Activated naive CD4-positive, alpha-beta T cell treated with anti-CD3 and anti-CD28 coated beads, Interleukin-2, amount 50 U/mL, for 72 hours (primary cell): ENCODE results near the gene MOV10L1. TPM values are rescaled to one million over a fixed set of nuclear protein-coding genes. Genes with fewer than 3 reads are reported as not detected.

Experiments
- ATAC-seq, 2 donors: fragments of 150-1000 bp; cut with Tn5 transposase; 2 replicates each; pipeline ENCODE4 v1.10.0; 2021; ENCODE audit warnings: mild to moderate bottlenecking in 2 of 2, moderate library complexity in 2 of 2
- DNase-seq, 2 donors: peaks; one replicate each; pipeline ENCODE4 v3.0.0; 2021 to 2022; ENCODE audit warnings: low spot score in 2 of 2
- H3K27ac Mint-ChIP-seq, 2 donors: one replicate each; pipeline ENCODE4 v1.8.0; 2022; ENCODE audit warnings: mild to moderate bottlenecking in 2 of 2, mixed read lengths in 2 of 2
- H3K36me3 Mint-ChIP-seq, 2 donors: one replicate each; pipeline ENCODE4 v1.8.0; 2022; ENCODE audit warnings: mixed read lengths in 2 of 2
- H3K9me3 Mint-ChIP-seq, 2 donors: one replicate each; pipeline ENCODE4 v1.8.0; 2022; ENCODE audit warnings: mixed read lengths in 2 of 2
- total RNA-seq, 2 donors: library from RNA; stranded (reverse); gene quantifications; one replicate each; pipeline ENCODE4 v1.2.3, GENCODE V29; 2022

The MOV10L1 gene
- total RNA-seq, 2 donors from 2014 or later: not detected

DNA sequence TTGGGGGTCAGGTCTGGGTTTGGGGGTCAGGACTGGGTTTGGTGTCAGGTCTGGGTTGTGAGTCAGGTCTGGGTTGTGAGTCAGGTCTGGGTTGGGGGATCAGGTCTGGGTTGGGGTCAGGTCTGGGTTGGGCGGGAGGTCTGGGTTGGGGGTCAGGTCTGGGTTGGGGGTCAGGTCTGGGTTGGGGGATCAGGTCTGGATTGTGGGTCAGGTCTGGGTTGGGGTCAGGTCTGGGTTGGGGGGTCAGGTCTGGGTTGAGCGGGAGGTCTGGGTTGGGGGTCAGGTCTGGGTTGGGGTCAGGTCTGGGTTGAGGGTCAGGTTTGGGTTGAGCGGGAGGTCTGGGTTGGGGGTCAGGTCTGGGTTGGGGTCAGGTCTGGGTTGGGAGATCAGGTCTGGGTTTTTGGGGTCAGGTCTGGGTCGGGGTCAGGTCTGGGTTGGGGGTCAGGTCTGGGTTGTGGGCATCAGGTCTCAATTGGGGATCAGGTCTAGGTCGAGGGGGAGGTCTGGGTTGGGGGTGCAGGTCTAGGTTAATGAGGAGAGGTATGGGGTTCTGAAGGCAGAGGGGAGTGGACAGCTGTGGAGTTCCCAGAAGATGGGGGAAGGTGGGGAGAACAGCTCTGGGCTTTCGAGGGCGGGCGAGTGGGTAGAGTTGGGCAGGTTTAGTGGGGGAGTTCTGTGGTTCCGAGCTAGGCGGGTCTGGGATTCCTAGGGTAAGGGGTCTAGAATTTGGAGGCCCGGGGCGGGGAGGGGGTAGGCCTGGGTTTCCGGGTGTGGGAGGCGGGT lies 32.3 kb upstream of the MOV10L1 start:
- no peak overlapping the region for H3K27ac Mint-ChIP-seq
- peaks cover 3 to 5% of the 10 kb centered on the region in 2 donors for H3K9me3 Mint-ChIP-seq
- no peak for DNase-seq
- no peak for ATAC-seq
- peaks cover 0 to 9% of the 10 kb centered on the region in 2 donors for H3K36me3 Mint-ChIP-seq

DNA sequence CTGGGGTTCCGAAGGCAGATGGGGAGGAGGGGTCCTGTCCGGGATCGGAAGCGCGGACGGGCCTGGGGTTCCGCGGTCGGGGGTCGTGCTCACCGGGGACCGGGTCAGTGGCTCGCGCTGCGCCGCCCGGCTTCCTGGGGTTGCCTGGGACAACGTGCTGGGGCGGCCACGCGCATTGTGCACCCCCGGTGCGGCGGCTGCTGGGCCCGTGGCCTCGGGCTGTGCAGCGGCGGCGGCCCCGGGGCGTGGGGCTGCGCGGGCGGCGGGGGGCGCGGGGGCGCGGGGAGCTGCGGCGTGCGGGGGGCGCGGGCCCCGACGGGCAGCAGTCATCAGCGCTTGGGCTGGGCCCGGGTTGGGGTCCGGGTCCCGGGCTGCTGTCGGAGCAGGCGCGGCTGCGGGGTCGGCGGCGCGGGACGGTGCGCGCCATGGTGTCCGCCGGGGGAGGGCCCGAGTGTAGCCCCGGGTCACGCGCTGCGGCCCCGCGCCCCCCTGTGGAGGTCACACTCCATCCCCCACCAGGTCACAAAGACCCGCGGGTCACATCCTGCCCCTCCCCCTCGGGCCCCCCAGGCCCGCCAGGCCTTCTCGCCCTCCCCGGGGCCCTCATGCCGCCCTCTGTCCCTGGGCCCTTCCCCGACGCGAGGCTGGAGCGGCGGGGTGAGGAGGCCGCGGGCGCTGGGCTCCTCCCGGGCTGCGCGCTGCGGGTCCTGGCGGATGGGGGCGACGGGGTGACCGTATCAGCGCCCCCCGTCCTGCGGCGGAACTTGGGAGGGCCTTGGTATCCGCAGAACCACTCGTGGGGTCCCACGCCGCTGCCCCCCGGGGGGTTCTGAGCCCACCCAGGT lies 31.5 kb upstream of the MOV10L1 start, which contains the start of gene TTLL8:
TTLL8 (minus strand) TSS at position 238 of the 845 bp plus-strand sequence.
- DNase-seq (no peak), ATAC-seq (no peak)
- H3K9me3 Mint-ChIP-seq: peaks cover 3 to 5% of the 10 kb centered on the region in 2 donors
- peaks cover 0 to 9% of the 10 kb centered on the region in 2 donors for H3K36me3 Mint-ChIP-seq
- no peak within 1 kb of the TSS for H3K27ac Mint-ChIP-seq

GRCh38 chr22:50058906-50059880 lies 30.6 kb upstream of the MOV10L1 start:
- no peak overlapping the region for H3K27ac Mint-ChIP-seq
- no peaks in the 10 kb centered on the region for H3K9me3 Mint-ChIP-seq
- no peak for DNase-seq
- no peaks in the 10 kb centered on the region for H3K36me3 Mint-ChIP-seq
- ATAC-seq: no peak

DNA sequence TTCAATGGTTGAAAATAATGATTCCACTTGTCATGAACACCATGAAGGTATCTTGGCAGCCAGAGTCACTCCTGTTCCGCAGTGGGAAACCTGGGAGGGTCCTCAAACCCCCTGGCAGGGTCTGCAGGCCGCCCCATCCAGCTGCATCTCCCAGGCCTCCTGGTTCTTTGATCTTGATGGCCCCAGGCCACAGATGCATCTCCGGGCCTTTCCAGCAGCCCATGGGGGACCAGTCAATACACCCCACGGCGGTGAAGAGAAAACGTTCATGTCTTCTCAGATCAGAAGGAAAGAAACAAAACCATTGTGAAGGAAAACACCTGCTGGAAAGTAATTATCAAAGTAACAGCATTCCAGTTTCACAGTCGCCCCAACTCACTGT lies 29.9 kb upstream of the MOV10L1 start:
- Mint-ChIP-seq H3K27ac (no peak overlapping the region), H3K36me3 (no peaks in the 10 kb centered on the region), H3K9me3 (no peaks in the 10 kb centered on the region)
- ATAC-seq (no peak), DNase-seq (no peak)

DNA sequence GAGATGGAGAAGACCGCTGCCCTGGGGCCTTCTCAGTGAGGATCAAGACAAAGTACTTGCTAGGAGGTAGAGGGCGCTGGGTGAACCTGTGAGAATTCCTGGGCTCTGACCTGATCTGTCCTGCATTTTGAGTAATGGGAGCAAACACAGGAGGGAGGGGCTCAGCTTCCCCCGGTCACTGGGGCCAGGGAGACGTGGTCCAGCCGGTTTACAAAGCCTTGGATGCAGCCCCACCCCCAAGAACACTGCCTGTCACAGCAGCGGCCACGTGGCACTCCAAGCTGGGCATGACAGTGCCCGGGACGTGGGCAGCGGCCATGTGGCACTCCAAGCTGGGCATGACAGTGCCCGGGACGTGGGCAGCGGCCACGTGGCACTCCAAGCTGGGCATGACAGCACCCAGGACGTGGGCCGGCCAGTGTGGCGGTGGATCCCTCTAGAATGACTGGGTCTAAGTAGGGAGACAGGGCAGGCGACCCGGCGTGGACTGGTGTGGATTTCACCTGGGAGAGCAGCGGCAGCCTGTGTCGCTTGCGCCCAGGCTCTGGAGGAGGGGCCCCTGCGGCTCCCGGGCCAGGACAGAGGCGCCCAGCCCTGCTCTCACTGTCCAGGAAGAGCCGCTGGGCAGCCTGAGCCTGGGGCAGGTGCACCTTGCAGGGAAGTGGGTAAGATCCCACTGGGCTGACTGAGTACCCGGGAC lies 29.2 kb upstream of the MOV10L1 start:
- no peak for DNase-seq
- Mint-ChIP-seq H3K27ac (no peak overlapping the region), H3K36me3 (no peaks in the 10 kb centered on the region), H3K9me3 (no peaks in the 10 kb centered on the region)
- ATAC-seq: no peak

GRCh38 chr22:50061141-50061823 lies 28.5 kb upstream of the MOV10L1 start:
- no peaks in the 10 kb centered on the region for H3K9me3 Mint-ChIP-seq
- no peak overlapping the region for H3K27ac Mint-ChIP-seq
- H3K36me3 Mint-ChIP-seq: no peaks in the 10 kb centered on the region
- DNase-seq (no peak), ATAC-seq (no peak)

- Mint-ChIP-seq H3K36me3 (no peaks in the 10 kb centered on the region), H3K9me3 (no peaks in the 10 kb centered on the region), H3K27ac (no peak overlapping the region)
- DNase-seq (no peak), ATAC-seq (no peak)
These were observed 27.9 kb upstream of the MOV10L1 start for GRCh38 chr22:50061824-50062355.

- no peaks in the 10 kb centered on the region for H3K9me3 Mint-ChIP-seq
- no peaks in the 10 kb centered on the region for H3K36me3 Mint-ChIP-seq
- no peak overlapping the region for H3K27ac Mint-ChIP-seq
- no peak for DNase-seq
- no peak for ATAC-seq
These were observed 27.2 kb upstream of the MOV10L1 start for GRCh38 chr22:50062509-50063135.

DNA sequence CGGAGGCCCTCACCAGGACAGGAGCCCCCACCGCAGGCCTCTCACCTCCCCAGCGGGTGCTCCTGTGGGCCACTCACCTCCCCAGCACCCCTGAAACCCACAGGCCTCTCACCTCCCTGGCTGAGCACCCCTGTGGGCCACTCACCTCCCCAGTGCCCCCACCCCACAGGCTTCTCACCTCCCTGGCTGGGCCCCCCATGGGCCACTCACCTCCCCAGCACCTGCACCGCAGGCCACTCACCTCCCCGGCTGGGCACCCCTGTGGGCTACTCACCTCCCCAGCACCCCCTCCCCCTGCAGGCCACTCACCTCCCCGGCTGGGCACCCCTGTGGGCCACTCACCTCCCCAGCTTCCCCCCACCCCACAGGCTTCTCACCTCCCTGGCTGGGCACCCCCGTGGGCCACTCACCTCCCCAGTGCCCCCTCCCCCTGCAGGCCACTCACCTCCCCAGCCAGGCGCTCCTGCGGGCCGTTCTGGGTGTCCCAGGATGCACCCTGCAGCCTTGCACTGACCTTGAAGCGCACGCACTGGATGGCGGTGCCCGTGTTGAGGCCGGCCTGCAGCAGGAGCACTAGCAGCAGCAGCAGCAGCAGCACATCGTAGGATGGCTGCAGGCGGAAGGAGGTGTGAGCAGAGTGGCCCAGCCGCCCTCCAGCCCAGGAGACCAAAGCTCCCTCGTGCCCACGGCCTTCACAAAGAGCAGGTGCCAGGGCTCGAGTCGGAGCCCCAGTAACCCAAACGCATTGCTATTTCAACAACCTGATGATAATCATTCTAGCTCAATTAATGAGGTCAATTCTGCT lies 26.0 kb upstream of the MOV10L1 start:
- ATAC-seq: no peak
- DNase-seq: no peak
- Mint-ChIP-seq H3K27ac (no peak overlapping the region), H3K9me3 (no peaks in the 10 kb centered on the region), H3K36me3 (no peaks in the 10 kb centered on the region)

DNA sequence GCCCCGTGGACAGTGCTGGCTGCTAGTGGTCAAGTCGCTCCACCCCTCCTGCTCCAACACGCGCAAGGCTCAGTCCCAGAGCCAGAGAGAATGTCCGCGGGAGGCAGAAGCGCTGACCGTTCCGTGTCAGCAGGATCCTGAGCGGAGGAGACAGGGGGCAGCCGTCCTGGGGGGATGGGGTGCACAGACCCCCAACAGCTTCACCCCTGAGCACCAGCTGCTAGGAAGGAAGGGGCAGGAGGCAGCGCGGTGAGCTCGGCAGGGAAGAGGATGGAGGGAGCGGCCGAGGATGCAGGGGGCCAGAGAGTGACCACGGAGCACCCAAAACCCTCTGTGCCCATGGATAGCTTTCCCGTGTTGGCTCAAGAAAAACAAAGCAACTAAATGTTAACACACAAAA lies 25.4 kb upstream of the MOV10L1 start:
- ATAC-seq: no peak
- no peaks in the 10 kb centered on the region for H3K9me3 Mint-ChIP-seq
- H3K36me3 Mint-ChIP-seq: no peaks in the 10 kb centered on the region
- no peak for DNase-seq
- H3K27ac Mint-ChIP-seq: no peak overlapping the region

DNA sequence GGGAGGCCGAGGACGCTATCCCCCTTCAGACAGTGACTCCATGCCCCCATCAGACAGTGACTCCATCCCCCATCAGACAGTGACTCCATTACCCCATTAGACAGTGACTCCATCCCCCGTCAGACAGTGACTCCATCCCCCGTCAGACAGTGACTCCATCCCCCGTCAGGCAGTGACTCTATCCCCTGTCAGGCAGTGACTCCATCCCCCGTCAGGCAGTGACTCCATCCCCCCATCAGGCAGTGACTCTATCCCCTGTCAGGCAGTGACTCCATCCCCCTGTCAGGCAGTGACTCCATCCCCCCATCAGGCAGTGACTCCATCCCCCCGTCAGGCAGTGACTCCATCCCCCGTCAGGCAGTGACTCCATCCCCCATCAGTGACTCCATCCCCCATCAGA lies 22.6 kb upstream of the MOV10L1 start:
- H3K27ac Mint-ChIP-seq: no peak overlapping the region
- DNase-seq (no peak), ATAC-seq (no peak)
- no peaks in the 10 kb centered on the region for H3K9me3 Mint-ChIP-seq
- H3K36me3 Mint-ChIP-seq: no peaks in the 10 kb centered on the region

- H3K36me3 Mint-ChIP-seq: no peaks in the 10 kb centered on the region
- H3K9me3 Mint-ChIP-seq: no peaks in the 10 kb centered on the region
- ATAC-seq: no peak
These were observed 21.7 kb upstream of the MOV10L1 start for GRCh38 chr22:50068096-50068495.

DNA sequence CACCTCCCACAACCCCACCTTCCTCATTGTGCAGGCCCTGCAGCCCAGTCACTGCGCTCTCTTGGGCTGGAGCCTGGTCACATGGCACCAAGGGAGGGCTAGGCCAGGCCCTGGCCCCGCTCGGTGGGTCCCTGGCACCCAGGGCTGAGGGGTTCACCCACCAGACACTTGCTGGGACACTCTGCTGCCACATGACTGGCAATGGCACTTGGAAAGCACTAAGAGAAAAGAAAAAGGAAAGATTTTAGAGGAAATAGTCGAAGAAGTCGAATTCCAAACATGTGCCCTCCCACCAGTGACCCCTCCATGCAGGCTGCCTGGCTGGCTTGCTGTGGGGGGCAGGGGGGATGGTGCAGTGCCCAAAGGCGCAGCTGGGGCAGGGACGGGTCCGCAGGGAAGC lies 19.4 kb upstream of the MOV10L1 start:
- Mint-ChIP-seq H3K27ac (no peak overlapping the region), H3K36me3 (no peaks in the 10 kb centered on the region), H3K9me3 (no peaks in the 10 kb centered on the region)
- no peak for DNase-seq
- no peak for ATAC-seq

More at GRCh38 chr22:50068096-50068495, 21.7 kb upstream of the MOV10L1 start:
- DNase-seq: no peak
- H3K27ac Mint-ChIP-seq: no peak overlapping the region

GRCh38 chr22:50071432-50072166 lies 18.2 kb upstream of the MOV10L1 start:
- ATAC-seq (no peak), DNase-seq (no peak)
- Mint-ChIP-seq H3K9me3 (no peaks in the 10 kb centered on the region), H3K27ac (no peak overlapping the region), H3K36me3 (no peaks in the 10 kb centered on the region)
